NCI-H2107 treated with DMSO at 0.1 percent for 48 hours (cell line): ENCODE results near the gene SLAMF1.
"Not testable (repeated sequence)": the region's sequence is repeated elsewhere in the genome, so short reads cannot be mapped to it uniquely, and the experiment has no call there.

Experiments
- DNase-seq: peaks from one replicate; lab custom pipeline; 2025; ENCODE audit not compliant: unreplicated experiment; lab: John Stamatoyannopoulos, UW

SLAMF1 gene

GRCh38 chr1:160640359-160641123, 6.3 kb downstream of the SLAMF1 start:
- DNase-seq = no peak

- no peak for DNase-seq
Measured at GRCh38 chr1:160639652-160640051, 7.2 kb downstream of the SLAMF1 start.

GRCh38 chr1:160638926-160639325, 7.9 kb downstream of the SLAMF1 start:
- DNase-seq = no peak

DNA sequence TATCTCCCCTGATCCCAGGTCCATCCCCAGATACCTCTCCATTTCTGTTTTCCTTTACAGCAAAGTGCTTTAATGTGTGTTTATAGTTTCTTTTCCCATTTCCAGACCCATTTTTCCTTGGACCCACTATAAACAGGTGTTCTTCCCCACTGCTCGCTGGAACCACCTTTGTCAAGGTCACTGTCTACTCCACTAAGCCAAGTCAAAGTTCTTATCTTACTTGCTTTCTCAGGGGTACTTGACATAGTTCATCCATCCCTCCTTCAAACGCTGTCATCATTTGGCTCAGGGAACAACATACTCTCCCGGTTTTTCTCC, 8.3 kb downstream of the SLAMF1 start:
- no peak for DNase-seq

DNA sequence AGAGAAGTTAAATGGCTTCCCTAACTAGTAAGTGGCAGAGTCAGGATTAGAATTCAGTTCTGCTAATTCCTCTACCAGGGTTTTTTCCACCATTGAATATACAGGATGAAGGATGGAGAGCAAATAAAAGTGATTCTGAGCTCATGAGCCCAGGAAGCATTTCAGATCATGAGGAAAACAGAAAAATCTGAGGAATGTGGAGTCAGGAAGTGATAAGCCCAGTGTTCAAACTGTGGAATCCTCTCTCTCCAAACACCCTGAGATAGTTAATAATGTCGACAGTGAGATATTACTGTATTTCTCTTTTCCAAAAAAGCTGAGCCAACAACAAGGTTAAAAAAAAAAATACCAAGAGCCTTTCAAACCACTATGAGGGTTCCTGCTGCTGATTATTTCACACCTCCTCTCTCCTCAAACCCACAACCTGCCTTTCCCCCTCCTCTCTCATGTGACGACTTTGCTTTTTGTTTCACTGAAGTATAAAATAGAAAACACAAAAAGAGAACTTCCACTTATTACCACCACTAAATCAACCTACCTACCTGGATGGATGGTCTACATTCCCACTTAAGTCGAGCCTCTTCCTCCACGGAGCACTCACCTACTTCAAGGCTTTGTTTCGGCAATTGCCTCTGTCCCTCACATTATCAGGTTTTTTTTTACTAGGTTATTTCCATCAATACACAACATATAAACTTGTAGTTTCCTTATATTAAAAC, 8.9 kb downstream of the SLAMF1 start:
- DNase-seq = no peak

GRCh38 chr1:160637065-160637464, 9.8 kb downstream of the SLAMF1 start:
- DNase-seq = no peak

DNA sequence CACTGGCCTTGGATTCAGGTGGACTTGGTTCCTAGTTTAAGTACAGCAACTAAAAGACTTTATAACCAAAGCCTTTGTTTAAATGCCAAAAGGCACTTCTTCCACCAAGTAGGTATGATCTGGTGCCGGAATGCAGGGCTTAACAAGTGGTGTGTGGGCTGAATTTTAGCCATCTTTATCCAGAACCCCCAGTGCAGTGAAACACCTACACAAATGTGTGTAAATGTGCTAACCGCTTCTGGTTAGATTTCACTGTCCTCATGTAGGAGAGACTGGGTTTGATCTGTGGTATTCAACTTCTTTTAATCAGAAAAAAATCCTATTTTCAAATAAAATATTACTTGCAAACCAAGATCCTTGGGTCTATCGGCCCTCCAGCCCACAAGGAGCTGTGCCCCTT, 10.3 kb downstream of the SLAMF1 start:
- no peak for DNase-seq

GRCh38 chr1:160636076-160636475, 10.8 kb downstream of the SLAMF1 start:
- DNase-seq = no peak

GRCh38 chr1:160634543-160635491, 12.0 kb downstream of the SLAMF1 start:
- no peak for DNase-seq

DNA sequence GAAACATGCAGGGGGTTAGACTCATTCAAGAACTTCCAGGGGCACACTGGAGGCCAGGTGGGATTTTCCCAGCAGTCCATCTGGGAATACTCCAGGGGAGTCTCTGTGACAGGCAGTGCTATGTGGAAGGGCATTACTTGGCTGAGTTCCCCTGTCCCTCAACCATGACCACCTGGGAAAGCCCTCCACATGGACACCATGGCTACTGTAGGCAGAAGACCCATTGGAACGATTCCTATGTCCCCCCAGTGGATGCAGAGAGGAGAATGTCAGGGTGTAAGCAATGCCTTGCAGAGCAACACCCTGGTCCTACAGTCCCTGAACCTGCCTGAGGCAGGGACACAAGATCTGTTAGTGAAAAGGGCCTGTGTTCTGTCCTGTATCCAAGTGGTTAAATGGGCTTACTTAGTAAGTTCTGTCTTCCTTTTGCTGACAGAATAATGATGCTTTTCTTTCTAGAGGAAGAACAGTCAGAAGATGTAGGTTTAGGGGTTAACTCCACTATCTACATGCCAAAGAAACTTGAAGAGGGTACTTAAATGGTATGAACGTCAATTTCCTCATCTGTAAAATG, 13.4 kb downstream of the SLAMF1 start:
- DNase-seq = no peak

- DNase-seq = no peak
Measured at GRCh38 chr1:160631983-160632625, 14.7 kb downstream of the SLAMF1 start.

- no peak for DNase-seq
Measured at GRCh38 chr1:160630523-160631451, 16.1 kb downstream of the SLAMF1 start.

DNA sequence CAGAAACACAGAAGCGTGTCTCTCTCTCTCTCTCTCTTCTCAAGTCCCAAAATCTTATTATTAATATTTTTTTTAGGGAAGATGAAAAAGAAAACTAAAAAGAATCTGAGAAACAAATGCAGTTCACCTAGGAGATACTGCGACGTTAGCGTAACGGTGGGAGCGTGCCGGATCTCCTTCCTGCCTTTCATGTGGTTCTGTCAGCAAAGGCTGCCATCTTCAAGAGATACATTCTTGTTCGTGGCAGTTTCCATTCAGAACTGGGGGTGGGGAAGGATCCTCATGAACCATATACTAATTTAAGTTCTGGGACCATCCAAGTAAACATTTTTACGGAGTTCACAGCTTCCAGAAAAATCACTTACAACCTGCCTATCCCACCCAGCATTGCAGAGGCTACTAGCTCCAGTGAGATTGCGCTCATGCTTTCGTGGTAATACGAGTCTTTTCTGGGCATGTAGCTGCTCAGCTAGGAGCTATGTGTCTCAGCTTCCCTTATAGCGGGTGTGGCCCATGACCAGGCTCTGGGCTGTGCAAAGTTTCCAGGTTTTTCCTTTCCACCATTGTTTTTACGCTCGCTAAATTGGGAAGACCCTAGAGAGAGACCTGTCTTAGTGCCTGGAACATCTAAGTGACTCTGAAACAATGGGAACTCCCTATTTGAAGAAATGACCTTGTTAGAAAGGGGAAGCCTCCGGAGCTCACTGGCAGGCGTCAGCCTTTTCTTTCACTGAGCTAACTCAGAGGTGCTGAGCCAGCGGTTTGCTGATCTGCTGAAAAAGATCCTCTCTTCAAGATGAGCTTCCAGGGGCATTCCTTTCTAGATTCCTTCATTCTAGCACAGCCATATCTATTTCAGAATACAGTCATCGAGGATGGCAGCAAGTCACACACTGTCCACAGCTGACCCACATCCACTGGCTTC, 17.3 kb downstream of the SLAMF1 start:
- no peak for DNase-seq

- DNase-seq = no peak
Measured at GRCh38 chr1:160628799-160629263, 18.0 kb downstream of the SLAMF1 start.

GRCh38 chr1:160627677-160628289, 19.1 kb downstream of the SLAMF1 start:
- not testable (repeated sequence) for DNase-seq

DNA sequence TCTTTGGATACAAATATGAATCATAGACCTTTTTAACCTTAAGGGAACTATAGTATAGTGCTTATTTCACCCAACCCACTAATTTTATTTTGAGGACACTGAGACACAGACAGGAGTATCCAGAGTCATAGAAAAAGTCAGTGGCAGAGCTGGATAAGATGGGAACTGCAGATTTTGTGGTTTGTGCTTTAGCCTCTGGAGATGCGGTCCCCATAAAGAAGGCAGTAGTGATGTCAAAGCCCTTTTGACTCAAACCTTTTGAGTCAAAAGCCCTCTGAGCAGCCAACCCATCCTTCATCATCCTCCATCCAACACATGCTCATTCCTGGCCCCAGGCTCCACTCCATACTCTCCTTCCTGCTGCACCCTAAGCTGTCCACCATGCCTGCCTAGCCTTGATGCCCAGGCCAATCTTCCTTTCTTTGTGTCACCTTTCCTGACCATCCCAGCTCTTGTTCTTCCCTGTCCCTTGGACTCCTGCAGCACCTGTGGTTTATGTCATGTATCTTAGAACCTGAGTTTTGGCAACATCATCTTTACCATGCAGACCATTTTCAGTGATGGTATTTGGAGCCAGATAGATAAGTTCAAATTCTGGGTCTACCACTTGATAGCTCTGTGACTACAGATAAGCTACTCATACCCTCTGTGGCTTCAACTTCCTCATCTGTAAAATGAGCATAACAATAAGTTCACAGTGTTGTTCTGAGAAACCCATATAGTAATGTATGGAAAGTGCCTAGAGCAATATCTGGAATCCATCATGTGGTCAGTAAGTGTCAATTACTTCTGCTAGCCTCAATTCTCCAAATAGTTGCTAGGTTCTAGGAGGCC, 20.1 kb downstream of the SLAMF1 start:
- DNase-seq = no peak
